Limb (tissue), 2 donors: ENCODE measurements around the gene CYLD.

Experiments
- DNase-seq, 2 donors: peaks; one replicate each; pipeline ENCODE4 v3.0.0-alpha.2; 2016; ENCODE audit errors: extremely low spot score in 2 of 2

CYLD gene

GRCh38 chr16:50778284-50779163 is 36.6 kb downstream of the CYLD start:
- DNase-seq, result no peak

GRCh38 chr16:50781043-50781442 is 39.2 kb downstream of the CYLD start:
- no peak for DNase-seq

GRCh38 chr16:50781518-50781917 is 39.6 kb downstream of the CYLD start:
- DNase-seq, result no peak

- DNase-seq, result no peak
These were observed 47.9 kb downstream of the CYLD start for GRCh38 chr16:50789757-50790156.

GRCh38 chr16:50791522-50791921 is 49.6 kb downstream of the CYLD start:
- DNase-seq, result no peak

GRCh38 chr16:50796829-50797228 is 54.9 kb downstream of the CYLD start:
- no peak for DNase-seq

GRCh38 chr16:50797456-50797855 is 55.6 kb downstream of the CYLD start:
- no peak for DNase-seq

GRCh38 chr16:50800074-50800473 is 58.2 kb downstream of the CYLD start:
- DNase-seq, result no peak

GRCh38 chr16:50801036-50801435 is 59.1 kb downstream of the CYLD start:
- no peak for DNase-seq

GRCh38 chr16:50802000-50802399 is 60.1 kb downstream of the CYLD start:
- DNase-seq, result no peak

- no peak for DNase-seq
These were observed 61.1 kb downstream of the CYLD start for GRCh38 chr16:50802961-50803360.

GRCh38 chr16:50804290-50804907 is 62.5 kb downstream of the CYLD start:
- DNase-seq, result no peak

GRCh38 chr16:50806099-50807062 is 64.5 kb downstream of the CYLD start:
- peak; percentile 90 to 94 for DNase-seq

- no peak for DNase-seq
These were observed 67.1 kb downstream of the CYLD start for GRCh38 chr16:50808929-50809538.

- DNase-seq, result no peak
These were observed 67.7 kb downstream of the CYLD start for GRCh38 chr16:50809561-50809960.

GRCh38 chr16:50810241-50810965 is 68.5 kb downstream of the CYLD start:
- DNase-seq, result no peak

- DNase-seq, result no peak
These were observed 70.2 kb downstream of the CYLD start for GRCh38 chr16:50812046-50812445.

GRCh38 chr16:50812876-50813466 is 71.1 kb downstream of the CYLD start:
- no peak for DNase-seq

GRCh38 chr16:50814052-50814451 is 72.2 kb downstream of the CYLD start:
- DNase-seq, result no peak

- DNase-seq, result no peak
These were observed 72.7 kb downstream of the CYLD start for GRCh38 chr16:50814541-50814940.
